GM23338 (cell line): Measurements from ENCODE around the gene TEX26.

Experiments
- EZH2 ChIP-seq: fragments of 200-600 bp; sonication (generic); IDR thresholded peaks from one replicate; pipeline ENCODE4 v1.8.0; 2017; ENCODE audit warnings: antibody characterized with exemption, mild to moderate bottlenecking, low read depth; ENCODE audit not compliant: unreplicated experiment
- POLR2AphosphoS5 ChIP-seq: IDR thresholded peaks from 2 replicates; pipeline ENCODE4 v1.6.1; 2016; ENCODE audit warnings: antibody characterized with exemption, low read depth
- TF ChIP-seq, protein P1 (sequence below), 2 experiments: fragments of 200-600 bp in 1 of 2; sonication (generic) in 1 of 2; conservative IDR thresholded peaks; 2 replicates each; pipeline versions ENCODE4 v1.5.1 to v1.6.1; 2016 to 2017; ENCODE audit warnings: antibody characterized with exemption in 2 of 2, low read depth in 2 of 2, mild to moderate bottlenecking in 2 of 2, moderate library complexity in 1 of 2

DNA sequence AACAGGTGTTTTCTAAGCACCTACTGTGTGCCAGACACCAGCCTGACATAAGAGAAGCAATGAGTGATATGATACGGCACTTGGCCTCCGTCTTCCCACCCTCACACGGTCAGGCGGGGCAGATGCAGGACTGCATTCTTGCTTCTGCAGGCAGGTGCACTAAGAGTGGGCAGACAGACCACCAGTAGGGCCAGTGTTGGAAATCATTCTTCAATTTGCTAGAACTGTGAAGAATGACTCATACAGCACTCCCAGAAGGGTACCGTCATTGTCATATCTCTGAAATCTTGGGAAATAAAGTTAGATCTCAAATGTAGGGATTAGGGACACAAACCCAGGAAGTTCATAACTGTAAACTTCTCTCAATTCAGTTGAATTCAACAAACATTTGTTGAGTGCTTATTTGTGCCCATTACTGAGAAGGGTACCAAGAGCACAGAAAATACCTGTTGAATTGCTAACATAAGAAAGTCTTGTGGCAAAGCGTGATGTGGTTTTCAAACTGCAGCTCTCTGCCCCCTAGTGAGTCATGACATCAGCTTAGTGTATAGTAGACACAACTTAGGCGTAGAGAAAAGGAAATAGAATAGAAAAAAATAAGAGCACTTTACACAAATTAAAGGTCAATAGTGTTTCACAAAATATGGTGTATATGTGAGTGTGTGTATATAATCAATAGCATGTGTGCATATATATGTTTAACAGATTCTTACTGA, 76.1 kb downstream of the TEX26 start:
- TF ChIP-seq, protein P1, sequence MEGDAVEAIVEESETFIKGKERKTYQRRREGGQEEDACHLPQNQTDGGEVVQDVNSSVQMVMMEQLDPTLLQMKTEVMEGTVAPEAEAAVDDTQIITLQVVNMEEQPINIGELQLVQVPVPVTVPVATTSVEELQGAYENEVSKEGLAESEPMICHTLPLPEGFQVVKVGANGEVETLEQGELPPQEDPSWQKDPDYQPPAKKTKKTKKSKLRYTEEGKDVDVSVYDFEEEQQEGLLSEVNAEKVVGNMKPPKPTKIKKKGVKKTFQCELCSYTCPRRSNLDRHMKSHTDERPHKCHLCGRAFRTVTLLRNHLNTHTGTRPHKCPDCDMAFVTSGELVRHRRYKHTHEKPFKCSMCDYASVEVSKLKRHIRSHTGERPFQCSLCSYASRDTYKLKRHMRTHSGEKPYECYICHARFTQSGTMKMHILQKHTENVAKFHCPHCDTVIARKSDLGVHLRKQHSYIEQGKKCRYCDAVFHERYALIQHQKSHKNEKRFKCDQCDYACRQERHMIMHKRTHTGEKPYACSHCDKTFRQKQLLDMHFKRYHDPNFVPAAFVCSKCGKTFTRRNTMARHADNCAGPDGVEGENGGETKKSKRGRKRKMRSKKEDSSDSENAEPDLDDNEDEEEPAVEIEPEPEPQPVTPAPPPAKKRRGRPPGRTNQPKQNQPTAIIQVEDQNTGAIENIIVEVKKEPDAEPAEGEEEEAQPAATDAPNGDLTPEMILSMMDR (conservative IDR thresholded peaks at IDR 0.05; ENCODE audit: low read depth in 2 of 2) = no peak
- TF ChIP-seq POLR2AphosphoS5 (no peak), EZH2 (no peak)
